Peyer's patch (tissue), 4 donors: ENCODE data around the gene RASGRP4.

ENCODE experiments used
- CTCF ChIP-seq, 6 experiments: fragments of 450-650 bp in 4 of 6; fragments of 200-600 bp in 2 of 6; sonication (generic) in 1 of 6; IDR thresholded peaks; one replicate each; pipeline ENCODE4 v1.5.1; 2017 to 2019; ENCODE audit warnings: antibody characterized with exemption in 6 of 6, mild to moderate bottlenecking in 3 of 6, moderate library complexity in 1 of 6
- POLR2A ChIP-seq, 2 donors: fragments of 450-650 bp; IDR thresholded peaks; one replicate each; pipeline ENCODE4 v1.5.1; 2017; ENCODE audit warnings: antibody characterized with exemption in 2 of 2, mild to moderate bottlenecking in 2 of 2, moderate library complexity in 2 of 2

DNA sequence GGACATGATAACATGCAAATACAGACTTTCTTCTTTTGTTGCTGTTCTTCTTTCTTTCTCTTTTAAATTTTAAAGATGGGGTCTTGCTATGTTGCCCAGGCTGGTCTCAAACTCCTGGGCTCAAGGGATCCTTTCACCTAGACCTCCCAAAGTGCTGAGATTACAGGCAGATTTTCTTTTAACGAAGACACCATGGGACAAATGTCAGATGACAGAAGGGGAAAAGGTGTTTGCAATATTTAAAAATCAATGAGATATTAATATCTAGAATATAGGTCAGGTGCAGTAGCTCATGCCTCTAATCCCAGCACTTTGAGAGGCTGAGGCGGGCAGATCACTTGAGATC is 3.8 kb upstream of the RASGRP4 start:
- TF ChIP-seq CTCF (IDR thresholded peaks at IDR 0.05), result no peak
- no peak for TF ChIP-seq POLR2A (IDR thresholded peaks at IDR 0.05)
